ENCODE results near the gene SLC12A1.

The SLC12A1 gene

GRCh38 chr15:48244921-48245320 lies 38.8 kb downstream of the SLC12A1 start:
- no peak for DNase-seq

- no peak for DNase-seq
Measured at GRCh38 chr15:48248414-48248813, 42.3 kb downstream of the SLC12A1 start.

- DNase-seq = peak; percentile 33
Measured at GRCh38 chr15:48250640-48251076, 44.6 kb downstream of the SLC12A1 start.

GRCh38 chr15:48253172-48253571 lies 47.1 kb downstream of the SLC12A1 start:
- DNase-seq = no peak

- no peak for DNase-seq
Measured at GRCh38 chr15:48265135-48265534, 59.0 kb downstream of the SLC12A1 start.

- no peak for DNase-seq
Measured at GRCh38 chr15:48266024-48266689, 60.1 kb downstream of the SLC12A1 start.

GRCh38 chr15:48267766-48268165 lies 61.7 kb downstream of the SLC12A1 start:
- DNase-seq = no peak

GRCh38 chr15:48273049-48273448 lies 66.9 kb downstream of the SLC12A1 start:
- no peak for DNase-seq

- no peak for DNase-seq
Measured at GRCh38 chr15:48278666-48279065, 72.6 kb downstream of the SLC12A1 start.

- DNase-seq = no peak
Measured at GRCh38 chr15:48279608-48280007, 73.5 kb downstream of the SLC12A1 start.

- DNase-seq = no peak
Measured at GRCh38 chr15:48281674-48282073, 75.6 kb downstream of the SLC12A1 start.

GRCh38 chr15:48282216-48282615 lies 76.1 kb downstream of the SLC12A1 start:
- DNase-seq = no peak

GRCh38 chr15:48283396-48284145 lies 77.5 kb downstream of the SLC12A1 start:
- DNase-seq = no peak

- DNase-seq = peak; percentile 59
Measured at GRCh38 chr15:48285329-48286214, 79.5 kb downstream of the SLC12A1 start.

- DNase-seq = no peak
Measured at GRCh38 chr15:48289628-48290027, 83.5 kb downstream of the SLC12A1 start.

GRCh38 chr15:48292458-48292857 lies 86.4 kb downstream of the SLC12A1 start:
- DNase-seq = peak; percentile 10

- no peak for DNase-seq
Measured at GRCh38 chr15:48297668-48298067, 91.6 kb downstream of the SLC12A1 start.

- no peak for DNase-seq
Measured at GRCh38 chr15:48298914-48299313, 92.8 kb downstream of the SLC12A1 start.

GRCh38 chr15:48300038-48300437 lies 93.9 kb downstream of the SLC12A1 start:
- no peak for DNase-seq

- DNase-seq = no peak
Measured at GRCh38 chr15:48304398-48304797, 98.3 kb downstream of the SLC12A1 start.

GRCh38 chr15:48306639-48307038 lies 100.5 kb downstream of the SLC12A1 start:
- DNase-seq = no peak

GRCh38 chr15:48307586-48307985 lies 101.5 kb downstream of the SLC12A1 start:
- DNase-seq = no peak

- DNase-seq = no peak
Measured at GRCh38 chr15:48309740-48310139, 103.6 kb downstream of the SLC12A1 start.
